H1 (cell line): ENCODE measurements around the gene FGF11.

ENCODE experiments used
- ATF3 ChIP-seq: IDR thresholded peaks from 2 replicates; pipeline ENCODE4 v1.6.1; 2011; ENCODE audit warnings: low read depth, mild to moderate bottlenecking, low read length; ENCODE audit not compliant: insufficient read depth
- CHD2 ChIP-seq: IDR thresholded peaks from 2 replicates; pipeline ENCODE4 v1.6.1; 2012; ENCODE audit warnings: low read length, improper control_type of control experiment
- CREB1 ChIP-seq: IDR thresholded peaks from 2 replicates; pipeline ENCODE4 v1.6.1; 2012; ENCODE audit warnings: inconsistent platforms
- CTCF ChIP-seq, 3 experiments: IDR thresholded peaks; 1 replicate in 2 of 3; 2 replicates in 1 of 3; pipeline versions ENCODE4 v1.5.1 to v1.6.1; 2011; ENCODE audit warnings: low read length in 3 of 3, mild to moderate bottlenecking in 3 of 3, inconsistent platforms in 2 of 3, low read depth in 1 of 3, moderate library complexity in 1 of 3; ENCODE audit not compliant: insufficient read depth in 1 of 3; ENCODE audit errors: control extremely low read depth in 1 of 3
- EP300 ChIP-seq, 2 experiments: IDR thresholded peaks; 1 replicate in 1 of 2; 2 replicates in 1 of 2; pipeline ENCODE4 v1.6.1; 2011 to 2012; ENCODE audit warnings: low read depth in 2 of 2, low read length in 2 of 2, mild to moderate bottlenecking in 2 of 2, borderline replicate concordance in 1 of 2, inconsistent platforms in 1 of 2, moderate library complexity in 1 of 2
- EZH2 ChIP-seq: fragments of 200-600 bp; sonication (generic); IDR thresholded peaks from 2 replicates; pipeline ENCODE4 v1.7.1; 2012; ENCODE audit warnings: low read depth, mild to moderate bottlenecking, moderate library complexity, low read length, inconsistent platforms; ENCODE audit not compliant: severe bottlenecking
- FOSL1 ChIP-seq: IDR thresholded peaks from 2 replicates; pipeline ENCODE4 v1.6.1; 2011; ENCODE audit warnings: mild to moderate bottlenecking, low read depth, low read length, moderate library complexity; ENCODE audit not compliant: insufficient read depth
- POLR2A ChIP-seq, 2 experiments: IDR thresholded peaks; 1 replicate in 1 of 2; 2 replicates in 1 of 2; pipeline ENCODE4 v1.6.1; 2011; ENCODE audit warnings: low read depth in 2 of 2, low read length in 2 of 2, mild to moderate bottlenecking in 2 of 2; ENCODE audit errors: control extremely low read depth in 1 of 2
- RFX5 ChIP-seq: IDR thresholded peaks from 2 replicates; pipeline ENCODE4 v1.6.1; 2011; ENCODE audit warnings: low read depth, low read length, improper control_type of control experiment, borderline replicate concordance
- SP1 ChIP-seq: IDR thresholded peaks from 2 replicates; pipeline ENCODE4 v1.6.1; 2011; ENCODE audit warnings: low read depth, low read length
- TBP ChIP-seq: IDR thresholded peaks from 2 replicates; pipeline ENCODE4 v1.6.1; 2011; ENCODE audit warnings: low read depth, low read length, improper control_type of control experiment

- TF ChIP-seq CHD2 (no peak), CTCF (IDR thresholded peaks at IDR 0.05; ENCODE audit: control extremely low read depth in 1 of 3, insufficient read depth in 1 of 3, low read depth in 1 of 3, low read length in 3 of 3) (no peak), EZH2 (no peak), POLR2A (IDR thresholded peaks at IDR 0.05; ENCODE audit: control extremely low read depth in 1 of 2, low read depth in 2 of 2, low read length in 2 of 2) (no peak), CREB1 (no peak), SP1 (no peak), FOSL1 (no peak), RFX5 (no peak), EP300 (IDR thresholded peaks at IDR 0.05; ENCODE audit: borderline replicate concordance in 1 of 2, low read depth in 2 of 2, low read length in 2 of 2) (no peak), TBP (no peak), ATF3 (no peak)
Measured at GRCh38 chr17:7476951-7477350, 37.6 kb downstream of the FGF11 start.
